Measurements from ENCODE around the gene KRT79.
"Not testable (repeated sequence)": the region's sequence is repeated elsewhere in the genome, so short reads cannot be mapped to it uniquely, and the experiment has no call there.

KRT79 gene

DNA sequence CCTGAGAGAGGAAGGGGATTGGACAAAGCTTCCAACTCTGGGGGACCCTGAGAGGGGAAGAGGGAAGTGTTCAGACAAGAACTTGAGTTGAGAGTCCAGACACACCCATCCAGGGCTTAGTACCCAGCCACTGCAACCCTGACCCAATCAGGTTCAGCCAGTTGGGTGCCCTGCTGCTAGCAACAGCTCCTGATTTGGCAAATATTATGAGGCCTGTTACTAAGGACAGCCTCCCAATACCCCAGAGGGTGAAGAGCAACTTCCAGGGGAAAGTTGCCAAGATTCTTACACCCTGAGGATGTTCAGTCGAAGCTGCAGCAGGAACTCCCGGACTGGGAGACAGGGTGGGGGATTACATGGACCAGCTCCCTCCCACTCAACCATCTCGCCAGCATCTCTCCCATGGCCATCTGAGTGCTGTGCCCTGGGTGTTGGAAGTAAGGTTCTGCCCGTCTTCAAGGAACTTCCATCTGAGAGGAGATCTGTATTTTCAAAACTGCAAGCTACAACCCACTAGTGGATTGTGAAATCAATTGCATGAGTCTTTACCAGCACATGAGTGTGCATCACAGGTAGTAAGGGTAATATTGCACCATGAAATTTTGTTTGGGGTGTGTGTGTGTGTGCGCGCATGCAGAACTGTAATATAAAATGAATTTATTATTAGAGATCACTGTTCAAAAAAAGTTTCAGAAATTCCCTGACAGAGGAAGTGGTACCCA is 26.2 kb upstream of the KRT79 start:
- DNase-seq (ENCODE audit: low read depth), result no peak

DNA sequence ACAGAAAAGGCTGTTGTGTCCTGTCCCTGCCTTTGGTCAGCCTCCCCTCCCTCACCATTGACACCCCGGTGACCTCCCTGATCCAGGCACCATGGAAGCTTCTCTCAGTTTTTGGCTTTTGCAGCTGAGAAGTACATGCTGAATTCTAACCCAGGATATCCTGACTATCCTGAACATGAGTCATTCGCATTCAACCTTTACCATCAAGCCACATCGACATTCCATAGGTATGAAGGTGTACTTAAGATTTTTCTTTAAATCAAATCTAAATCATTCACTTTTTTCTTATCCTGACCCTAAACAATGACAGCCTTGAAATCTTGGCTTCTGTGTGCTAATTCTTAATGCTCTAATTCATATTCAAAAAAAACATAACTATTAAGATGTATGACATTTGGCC is 23.4 kb upstream of the KRT79 start:
- no peak for DNase-seq (ENCODE audit: low read depth)

DNA sequence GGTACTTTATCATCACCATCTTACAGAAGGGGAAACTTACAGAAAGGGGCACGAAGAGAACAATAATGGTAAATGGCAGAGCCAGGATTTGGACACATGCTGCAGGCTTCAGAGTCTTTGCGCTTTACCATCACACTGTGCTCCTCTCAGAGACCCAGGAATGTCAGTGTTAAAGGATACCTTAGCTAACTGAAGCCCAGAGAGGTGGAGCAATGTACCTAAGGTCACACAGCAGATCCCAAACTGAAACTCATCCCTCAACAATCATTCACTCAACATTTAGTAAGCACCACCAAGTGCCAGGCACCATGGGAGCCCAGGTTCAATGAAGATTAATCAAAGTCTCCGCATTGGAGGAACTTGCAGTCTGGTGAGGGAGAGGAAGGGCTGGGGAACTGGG is 22.7 kb upstream of the KRT79 start:
- DNase-seq (ENCODE audit: low read depth), result no peak

DNA sequence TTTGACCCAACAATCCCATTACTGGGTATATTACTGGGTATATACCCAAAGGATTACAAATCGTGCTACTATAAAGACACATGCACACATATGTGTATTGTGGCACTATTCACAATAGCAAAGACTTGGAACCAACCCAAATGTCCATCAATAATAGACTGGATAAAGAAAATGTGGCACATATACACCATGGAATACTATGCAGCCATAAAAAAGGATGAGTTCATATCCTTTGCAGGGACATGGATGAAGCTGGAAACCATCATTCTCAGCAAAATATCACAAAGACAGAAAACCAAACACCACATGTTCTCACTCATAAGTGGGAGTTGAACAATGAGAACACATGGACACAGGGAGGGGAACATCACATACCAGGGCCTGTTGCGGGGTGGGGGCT is 22.0 kb upstream of the KRT79 start:
- not testable (repeated sequence) for DNase-seq (ENCODE audit: low read depth)

GRCh38 chr12:52851787-52852186 is 17.7 kb upstream of the KRT79 start:
- DNase-seq (ENCODE audit: low read depth), result no peak

- DNase-seq (ENCODE audit: low read depth), result no peak
Observed at GRCh38 chr12:52850681-52851080, 16.6 kb upstream of the KRT79 start.

DNA sequence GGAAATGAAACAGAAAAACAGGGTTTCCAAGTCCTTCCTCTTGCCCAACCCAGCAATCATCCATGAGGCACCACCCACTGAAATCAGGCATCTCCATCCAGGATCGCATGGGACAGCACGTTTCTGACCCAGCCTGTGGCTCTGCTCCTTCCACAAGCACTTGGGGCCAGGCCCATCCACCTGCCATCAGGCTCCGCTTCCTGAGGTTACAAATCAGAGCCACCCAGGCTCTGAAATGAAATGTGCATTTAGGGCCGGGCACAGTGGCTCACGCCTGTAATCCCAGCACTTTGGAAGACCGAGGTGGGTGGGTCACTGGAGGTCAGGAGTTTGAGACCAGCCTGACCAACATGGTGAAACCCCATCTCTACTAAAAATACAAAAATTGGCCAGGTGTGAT is 15.4 kb upstream of the KRT79 start:
- DNase-seq (ENCODE audit: low read depth), result no peak

DNA sequence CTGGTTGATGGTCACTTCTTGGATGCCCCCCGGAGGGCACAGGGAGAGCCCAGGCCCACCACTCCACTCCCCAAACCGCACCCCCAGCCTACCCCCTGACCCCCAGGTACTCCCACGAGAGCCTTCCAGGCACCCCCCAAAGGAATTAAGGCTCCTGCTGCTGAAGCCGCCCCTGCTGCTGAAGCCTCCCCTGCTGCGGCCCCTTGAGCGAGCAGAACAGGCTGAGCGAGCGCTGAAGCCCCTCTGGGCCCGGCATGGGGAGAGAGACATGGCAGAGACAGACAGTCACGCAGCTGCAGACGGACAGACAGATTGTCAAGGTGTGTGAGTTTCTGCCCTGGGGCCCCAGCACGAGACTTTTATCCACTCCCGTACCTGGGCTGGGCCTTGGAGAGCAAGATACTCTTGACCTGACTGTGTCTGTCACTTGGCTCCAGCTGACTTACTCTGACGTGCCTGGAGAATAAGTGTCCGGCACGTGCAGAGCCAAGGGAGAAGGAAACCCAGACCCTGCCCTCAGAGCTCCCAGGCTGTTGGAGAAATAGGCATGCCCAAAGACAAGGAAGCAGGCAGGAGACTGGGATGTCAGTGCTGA is 14.6 kb upstream of the KRT79 start, which contains the start of gene KRT78:
KRT78 (minus strand) TSS at position 334 of the 595 bp plus-strand sequence; CDS start at position 270, 64 bp downstream.
- no peak for DNase-seq (ENCODE audit: low read depth)

GRCh38 chr12:52847335-52848102 is 13.4 kb upstream of the KRT79 start:
- no peak for DNase-seq (ENCODE audit: low read depth)

- DNase-seq (ENCODE audit: low read depth), result no peak
Observed at GRCh38 chr12:52846356-52846970, 12.4 kb upstream of the KRT79 start.

DNA sequence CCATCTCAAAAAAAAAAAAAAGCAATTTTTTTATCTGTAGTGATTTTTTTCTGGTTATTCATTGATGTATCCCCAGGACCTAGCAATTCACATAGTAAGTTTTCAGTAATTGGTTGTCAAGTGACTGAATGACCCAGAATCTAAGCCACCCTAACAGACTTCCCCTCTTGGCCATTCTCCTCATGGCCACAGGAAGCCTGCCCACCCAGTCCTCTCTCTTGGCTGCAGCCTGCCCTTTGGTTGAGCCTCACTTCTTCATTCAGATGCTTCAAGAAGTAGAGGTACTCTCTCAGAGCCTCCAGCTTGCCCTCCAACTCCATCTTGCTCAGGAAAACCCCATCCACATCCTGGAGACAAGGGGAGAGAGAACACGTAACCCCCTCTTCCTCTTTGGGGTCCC is 11.8 kb upstream of the KRT79 start:
- no peak for DNase-seq (ENCODE audit: low read depth)

GRCh38 chr12:52844386-52844785 is 10.3 kb upstream of the KRT79 start:
- DNase-seq (ENCODE audit: low read depth), result no peak

- DNase-seq (ENCODE audit: low read depth), result no peak
Observed at GRCh38 chr12:52839436-52840105, 5.5 kb upstream of the KRT79 start.

DNA sequence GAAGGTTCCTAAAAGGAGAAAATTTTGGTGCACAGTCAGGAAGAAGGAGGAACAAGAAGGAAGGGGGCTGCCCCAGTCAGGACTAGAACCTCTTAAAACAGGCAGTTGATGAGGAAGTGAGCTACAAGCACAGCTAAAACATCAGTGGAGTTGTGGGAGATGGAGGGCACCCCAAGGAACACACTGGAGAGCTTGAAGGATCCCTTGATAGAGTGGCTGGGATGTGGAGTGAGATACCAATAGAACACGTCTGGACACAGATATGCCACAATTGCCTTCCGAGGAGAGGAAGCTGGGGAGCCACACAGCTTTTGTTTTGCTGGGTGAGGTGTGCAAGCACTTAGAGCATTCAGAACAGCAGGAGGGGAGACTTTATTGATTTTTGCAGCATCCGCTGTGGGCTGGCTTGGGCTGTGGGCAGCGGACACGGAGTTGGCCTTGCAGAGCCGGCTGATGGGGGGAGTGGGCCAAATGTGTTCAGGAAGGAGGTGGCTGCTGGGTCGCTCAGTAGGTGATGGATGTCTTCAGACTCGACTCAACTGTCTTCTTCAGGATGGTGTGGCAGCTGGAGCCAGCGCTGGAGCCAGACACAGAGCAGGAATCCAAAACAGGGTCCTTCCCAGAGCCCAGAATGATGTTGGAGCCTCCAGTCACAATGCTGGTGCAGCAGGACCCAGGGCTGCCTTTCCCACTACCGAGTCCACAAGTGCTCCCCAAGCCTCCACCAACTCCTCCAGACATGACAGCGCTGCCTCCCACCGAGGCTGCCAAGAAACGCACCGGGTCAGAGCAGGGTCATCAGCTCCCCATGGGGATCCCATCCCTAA is 4.7 kb upstream of the KRT79 start:
- DNase-seq (ENCODE audit: low read depth), result no peak

DNA sequence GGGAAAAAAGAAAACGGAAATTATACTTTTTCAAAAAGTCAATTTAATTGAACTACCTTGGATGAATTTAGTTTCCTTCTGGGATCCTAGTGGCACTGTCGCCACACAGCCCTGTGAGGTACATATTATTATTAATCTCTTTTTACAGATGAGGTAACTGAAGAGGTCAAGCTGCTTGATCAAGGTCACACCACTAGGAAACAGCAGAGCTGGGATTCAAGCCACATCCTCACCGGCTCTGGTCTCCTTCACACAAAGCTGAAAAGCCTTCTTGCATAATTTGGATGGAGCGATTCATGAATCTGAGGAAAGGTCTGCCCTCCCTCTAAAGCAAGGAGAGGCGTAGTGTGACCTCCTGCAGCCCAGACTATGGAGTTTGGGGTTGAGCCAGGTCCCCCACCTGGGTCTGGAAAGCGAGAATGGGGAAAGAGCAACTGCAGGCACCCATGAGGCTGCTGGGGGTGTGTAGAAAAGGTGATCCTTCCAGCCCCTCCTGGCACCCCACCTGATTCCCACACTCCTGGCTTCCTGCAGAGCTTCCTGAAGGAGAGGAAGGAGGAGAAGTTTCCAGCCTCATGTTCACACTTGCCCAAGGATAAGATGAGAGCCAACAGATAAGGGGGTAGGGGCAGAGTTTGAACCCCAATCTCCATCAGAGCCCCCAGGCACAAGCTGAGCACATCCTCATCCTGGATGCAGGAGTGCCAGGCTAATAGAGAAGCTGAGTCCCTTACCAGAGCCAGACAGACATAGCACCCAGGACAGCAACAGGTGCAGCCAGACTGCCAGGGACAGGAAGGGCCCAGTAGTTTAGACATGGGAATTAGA is 3.9 kb upstream of the KRT79 start:
- DNase-seq (ENCODE audit: low read depth), result no peak

DNA sequence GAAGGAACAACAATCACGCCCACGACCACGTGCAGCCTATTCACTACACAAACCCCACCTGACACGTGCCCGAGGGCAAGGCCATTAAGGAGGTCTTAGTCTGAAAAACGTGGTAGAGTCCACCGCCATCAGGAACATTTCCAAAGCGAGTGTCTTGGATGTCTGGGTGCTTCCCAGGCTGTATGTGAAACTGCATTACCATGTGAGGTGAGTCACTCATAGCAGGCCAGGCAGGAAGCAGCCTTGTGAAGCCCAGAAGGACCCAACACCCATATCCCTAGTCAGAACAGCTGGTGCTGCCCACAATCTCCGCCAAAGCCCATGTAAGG is 3.3 kb upstream of the KRT79 start:
- no peak for DNase-seq (ENCODE audit: low read depth)

GRCh38 chr12:52836491-52837412 is 2.6 kb upstream of the KRT79 start:
- DNase-seq (ENCODE audit: low read depth), result no peak

GRCh38 chr12:52836042-52836466 is 1.9 kb upstream of the KRT79 start:
- DNase-seq (ENCODE audit: low read depth), result peak; percentile 69
